HepG2 (cell line): Measurements from ENCODE around the gene CASKIN2. TPM values are rescaled to one million over a fixed set of nuclear protein-coding genes. Genes with fewer than 3 reads are reported as not detected.

Experiments used
- ATAC-seq: fragments of 200-7000 bp; cut with Tn5 transposase; 3 replicates; pipeline ENCODE4 v1.9.1; 2020; ENCODE audit warnings: mild to moderate bottlenecking, moderate library complexity
- BruUV-seq: library from RNA; stranded (reverse); fragments of 400-500 nt; replicated peaks from 2 replicates; lab custom pipeline; 2021; lab: Mats Ljungman, UMichigan
- CTCF ChIA-PET: fragments of 300-600 bp; formaldehyde crosslinking; extraction: SDS; loops from one replicate; lab custom pipeline; 2021; ENCODE audit warnings: low total read pairs, inconsistent platforms, low intra/inter-chr PET ratio; lab: Yijun Ruan, JAX
- POLR2A ChIA-PET: fragments of 350-600 bp; sonication (Branson Sonifier 250); formaldehyde crosslinking; loops from one replicate; lab custom pipeline; 2020; ENCODE audit warnings: antibody characterized with exemption, inconsistent platforms; lab: Yijun Ruan, JAX
- DNase-seq: peaks from one replicate; pipeline ENCODE4 v3.0.0-alpha.2; 2015; ENCODE audit warnings: low spot score
- FAIRE-seq: peaks from 3 replicates; lab custom pipeline; 2011; peaks lifted over from hg19 to GRCh38; lab: Jason Lieb, UNC
- H2AFZ ChIP-seq: one replicate; pipeline ENCODE4 v1.6.1; 2011; ENCODE audit warnings: low read length, inconsistent platforms
- H3K27ac ChIP-seq: fragments of 300-600 bp; 3 replicates; pipeline ENCODE4 v1.8.0; 2011; ENCODE audit warnings: mixed run types, mild to moderate bottlenecking, mixed read lengths, low read length, inconsistent platforms; ENCODE audit not compliant: insufficient read depth; ENCODE audit errors: extremely low read length
- H3K27me3 ChIP-seq, 2 experiments: fragments of 200-600 bp in 1 of 2; 2 replicates in 1 of 2; 3 replicates in 1 of 2; pipeline versions ENCODE4 v1.6.0 to v1.8.0; 2011; ENCODE audit warnings: low read length in 2 of 2, mild to moderate bottlenecking in 2 of 2, moderate library complexity in 2 of 2, inconsistent platforms in 1 of 2; ENCODE audit not compliant: insufficient read depth in 2 of 2, control insufficient read depth in 1 of 2
- H3K36me3 ChIP-seq, 2 experiments: fragments of 200-600 bp in 1 of 2; replicated peaks in 1 of 2; 2 replicates in 1 of 2; 3 replicates in 1 of 2; pipeline versions ENCODE4 v1.5.1 to v1.8.0; 2011; ENCODE audit warnings: low read length in 2 of 2, inconsistent platforms in 1 of 2; ENCODE audit not compliant: insufficient read depth in 2 of 2, control insufficient read depth in 1 of 2
- H3K4me1 ChIP-seq: 2 replicates; pipeline ENCODE4 v1.5.1; 2012; ENCODE audit warnings: low read length, inconsistent platforms; ENCODE audit not compliant: insufficient read depth
- H3K4me2 ChIP-seq: 2 replicates; pipeline ENCODE4 v1.6.0; 2011; ENCODE audit warnings: low read depth, low read length, inconsistent platforms
- H3K4me3 ChIP-seq, 3 experiments: fragments of 200-600 bp in 1 of 3; sonication (generic), shearing (Covaris generic) in 1 of 3; replicated peaks in 1 of 3; 2 replicates each; pipeline ENCODE4 v1.5.1; 2011 to 2016; ENCODE audit warnings: low read length in 3 of 3, inconsistent platforms in 2 of 3, low read depth in 2 of 3, mild to moderate bottlenecking in 2 of 3, control low read depth in 1 of 3, mixed read lengths in 1 of 3; ENCODE audit not compliant: insufficient read depth in 1 of 3
- H3K79me2 ChIP-seq: one replicate; pipeline ENCODE4 v1.6.1; 2011; ENCODE audit warnings: low read length, inconsistent platforms; ENCODE audit not compliant: insufficient read depth
- H3K9ac ChIP-seq: 2 replicates; pipeline ENCODE4 v1.6.0; 2011; ENCODE audit warnings: mild to moderate bottlenecking, low read depth, low read length, inconsistent platforms; ENCODE audit not compliant: insufficient read depth
- H3K9me3 ChIP-seq: 2 replicates; pipeline ENCODE4 v1.5.1; 2012; ENCODE audit warnings: mild to moderate bottlenecking, low read length
- H4K20me1 ChIP-seq: 2 replicates; pipeline ENCODE4 v1.6.0; 2011; ENCODE audit warnings: inconsistent platforms, mild to moderate bottlenecking, low read length, moderate library complexity; ENCODE audit not compliant: insufficient read depth
- CBX2 ChIP-seq, 2 experiments: fragments of 200-600 bp in 1 of 2; sonication (generic); formaldehyde crosslinking in 1 of 2; IDR thresholded peaks; 2 replicates each; pipeline versions ENCODE4 v1.7.0 to v1.8.1; 2018 to 2022; ENCODE audit warnings: low read depth in 2 of 2, low read length in 1 of 2, mild to moderate bottlenecking in 1 of 2, missing genetic modification reagents in 1 of 2
- DPF2 ChIP-seq: sonication (generic); formaldehyde crosslinking; IDR thresholded peaks from 2 replicates; pipeline ENCODE4 v1.4.0; 2020; ENCODE audit warnings: mild to moderate bottlenecking, low read depth, missing genetic modification reagents, borderline replicate concordance
- HNF4A ChIP-seq: sonication (generic); formaldehyde crosslinking; IDR thresholded peaks from 2 replicates; pipeline ENCODE4 v1.4.0; 2020; ENCODE audit warnings: missing genetic modification reagents
- MAZ ChIP-seq, 2 experiments: sonication (generic) in 1 of 2; formaldehyde crosslinking in 1 of 2; IDR thresholded peaks; 2 replicates each; pipeline versions ENCODE4 v1.5.0 to v1.6.1; 2012 to 2020; ENCODE audit warnings: low read depth in 2 of 2, mild to moderate bottlenecking in 2 of 2, borderline replicate concordance in 1 of 2, improper control_type of control experiment in 1 of 2, low read length in 1 of 2, missing genetic modification reagents in 1 of 2, moderate library complexity in 1 of 2
- NAIF1 ChIP-seq: sonication (generic); formaldehyde crosslinking; IDR thresholded peaks from 2 replicates; pipeline ENCODE4 v1.5.0; 2020; ENCODE audit warnings: mild to moderate bottlenecking, missing genetic modification reagents, borderline replicate concordance
- RBFOX2 ChIP-seq: fragments of 200-400 bp; formaldehyde crosslinking; IDR thresholded peaks from 2 replicates; pipeline ENCODE4 v1.6.1; 2017; ENCODE audit warnings: low read depth, mild to moderate bottlenecking, low read length
- SKIL ChIP-seq: sonication (generic); formaldehyde crosslinking; IDR thresholded peaks from 2 replicates; pipeline ENCODE4 v1.8.0; 2022; ENCODE audit warnings: missing genetic modification reagents, mild to moderate bottlenecking, moderate library complexity, borderline replicate concordance
- TFAP4 ChIP-seq: sonication (generic); IDR thresholded peaks from 2 replicates; pipeline ENCODE4 v1.6.1; 2016; ENCODE audit warnings: low read depth, borderline replicate concordance
- TFDP1 ChIP-seq: IDR thresholded peaks from 2 replicates; pipeline ENCODE4 v1.6.1; 2016; ENCODE audit warnings: missing compliant biosample characterization, missing genetic modification reagents, borderline replicate concordance
- ZBTB46 ChIP-seq: sonication (generic); formaldehyde crosslinking; IDR thresholded peaks from 2 replicates; pipeline ENCODE4 v1.4.0; 2020; ENCODE audit warnings: mild to moderate bottlenecking, missing genetic modification reagents, borderline replicate concordance
- ZIK1 ChIP-seq: sonication (generic); formaldehyde crosslinking; IDR thresholded peaks from 2 replicates; pipeline ENCODE4 v1.5.0; 2020; ENCODE audit warnings: mild to moderate bottlenecking, low read depth, missing genetic modification reagents, borderline replicate concordance
- ZNF232 ChIP-seq: sonication (generic); formaldehyde crosslinking; IDR thresholded peaks from 2 replicates; pipeline ENCODE4 v1.4.0; 2020; ENCODE audit warnings: missing genetic modification reagents, borderline replicate concordance
- ZNF761 ChIP-seq: sonication (generic); formaldehyde crosslinking; conservative IDR thresholded peaks from 2 replicates; pipeline ENCODE4 v1.4.0; 2020; ENCODE audit warnings: mild to moderate bottlenecking, missing genetic modification reagents
- ZSCAN20 ChIP-seq: sonication (generic); formaldehyde crosslinking; IDR thresholded peaks from 2 replicates; pipeline ENCODE4 v1.4.0; 2020; ENCODE audit warnings: missing genetic modification reagents, mild to moderate bottlenecking, borderline replicate concordance
- WGBS: methylation state at CpG from one replicate; pipeline ENCODE4 v1.1.6; 2017; ENCODE audit warnings: low lambda C conversion rate; 5-methylcytosine and 5-hydroxymethylcytosine counted together
- in situ Hi-C: cut with HindIII; loops from 2 replicates; pipeline ENCODE4 v1.10.0; 2017; ENCODE audit warnings: low pct_unique_long_range_greater_than_20kb; ENCODE audit not compliant: extremely low pct_ligation_motif_present
- intact Hi-C: fragments of 100-400 bp; cut with micrococcal nuclease; formaldehyde crosslinking; loops from one replicate; pipeline ENCODE4 v1.10.0; 2022; ENCODE audit not compliant: unreplicated experiment
- polyA plus RNA-seq, 8 experiments: library from polyadenylated mRNA; depleted of rRNA in 3 of 8; stranded (reverse) in 7 of 8; unstranded in 1 of 8; fragments of >200 nt; fragmentation: Illumina TruSeq in 4 of 8; extraction: Trizol in 4 of 8; gene quantifications; 2 replicates each; pipeline versions ENCODE4 v1.2.1 to v1.2.3, GENCODE V29; 2011 to 2016; ENCODE audit warnings: low read depth in 4 of 8, missing spikeins in 1 of 8, mixed read lengths in 1 of 8; ENCODE audit not compliant: insufficient read depth in 1 of 8
- total RNA-seq, 5 experiments: library from RNA; depleted of rRNA; stranded (reverse); fragments of >200 nt; fragmentation: Illumina TruSeq; extraction: Trizol; gene quantifications; 2 replicates each; pipeline ENCODE4 v1.2.3, GENCODE V29; 2016; ENCODE audit warnings: low read depth in 1 of 5

Gene CASKIN2
- total and polyA plus RNA-seq, 2 of the 13 experiments (the other 11 are each of a cell fraction or from before 2014, with no cell fraction given) = 5.2 to 7.8 TPM

- no peaks in the 10 kb centered on the region for H3K9me3 ChIP-seq
- no peaks in the 10 kb centered on the region for H3K27me3 ChIP-seq
- 1% methylated on average over 27 of the region's 60 CpGs for WGBS
- ChIA-PET POLR2A (interaction anchor here (0.5 to 3.0 kb wide), 29 partner anchors 9 to 253 kb away, joined by 3 to 29 read pairs (median 5); partner anchors contain the start of genes TMEM94 and TSEN54), CTCF (interaction anchor here (0.9 to 2.7 kb wide), 4 partner anchors 10 to 100 kb away, joined by 4 to 26 read pairs (median 8); partner anchors contain the start of genes CASKIN2 and TSEN54)
- H3K36me3 ChIP-seq = peaks cover 1 to 24% of the 10 kb centered on the region in 2 experiments; a peak in 3 of 5 replicates
- H3K27ac ChIP-seq = peak overlapping the region; percentile 72
- FAIRE-seq (no peak), ATAC-seq (peak; percentile 69), DNase-seq (peak; percentile 54)
- peak overlapping the region; percentile 82 for H3K4me2 ChIP-seq
- H3K79me2 ChIP-seq = peaks cover 20% of the 10 kb centered on the region
- peaks cover 21% of the 10 kb centered on the region for H3K4me1 ChIP-seq
- intact Hi-C loops = loop anchor here (1.0 to 5.0 kb wide), 3 partner anchors 9 to 61 kb away; partner anchors contain the start of gene MYO15B
- in situ Hi-C loops = no loop called here
- peak overlapping the region; percentile 80 to 95 (median 85) for H3K4me3 ChIP-seq
- BruUV-seq = TSS peak; percentile 52
- H2AFZ ChIP-seq = no peak overlapping the region
- peaks cover 6% of the 10 kb centered on the region; the same call in 1 of the 2 replicates for H4K20me1 ChIP-seq
- H3K9ac ChIP-seq = peak overlapping the region; percentile 63
- TF ChIP-seq HNF4A (CRISPR knock-in tag) (peak; percentile 70), ZNF761 (CRISPR knock-in tag) (0 out of 2 replicates have a peak, but pooled peaks have one; percentile 10), ZBTB46 (CRISPR knock-in tag) (no peak), ZSCAN20 (peak; percentile 22; the same call in 1 of the 2 replicates), SKIL (no peak), ZIK1 (peak; percentile 89), NAIF1 (0 out of 2 replicates have a peak, but pooled peaks have one; percentile 42), DPF2 (CRISPR knock-in tag) (no peak), TFDP1 (CRISPR knock-in tag) (peak; percentile 51; the same call in 1 of the 2 replicates), RBFOX2 (0 out of 2 replicates have a peak, but pooled peaks have one; percentile 50), CBX2 (IDR thresholded peaks at IDR 0.05; ENCODE audit: low read depth, low read length) (no peak), CBX2 (CRISPR knock-in tag; IDR thresholded peaks at IDR 0.05; ENCODE audit: low read depth) (0 out of 2 replicates have a peak, but pooled peaks have one; percentile 52), ZNF232 (CRISPR knock-in tag) (peak; percentile 37; the same call in 1 of the 2 replicates), MAZ (IDR thresholded peaks at IDR 0.05; ENCODE audit: borderline replicate concordance, low read depth, low read length) (no peak), MAZ (CRISPR knock-in tag; IDR thresholded peaks at IDR 0.05; ENCODE audit: low read depth) (peak; percentile 64; the same call in 1 of the 2 replicates), TFAP4 (peak; percentile 90)
These were observed 10.6 kb upstream of the CASKIN2 start for GRCh38 chr17:75525806-75526554.
